ENCODE measurements around the gene C16orf96.

DNA sequence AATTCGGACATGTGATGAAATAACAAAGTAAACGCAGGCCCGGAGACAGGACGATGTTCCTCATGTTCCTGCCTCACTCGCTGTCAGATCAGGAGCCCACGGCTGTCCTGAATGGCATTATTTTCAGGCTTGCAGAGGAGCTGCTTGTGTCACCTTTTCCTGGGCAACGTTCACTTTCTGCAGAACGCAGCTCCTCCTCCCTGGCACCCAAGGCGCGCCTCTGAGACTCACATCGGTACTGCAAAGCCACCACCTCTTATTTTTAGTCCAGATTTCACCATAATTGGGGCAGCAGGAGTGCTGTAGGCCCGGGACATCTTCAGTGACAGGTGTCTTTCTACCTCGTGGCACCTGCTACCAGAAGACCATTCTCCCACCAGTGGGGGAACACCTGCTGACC lies 8.0 kb upstream of the C16orf96 start:
- TF ChIP-seq POLR2A (IDR thresholded peaks at IDR 0.05) = no peak
- TF ChIP-seq CTCF (IDR thresholded peaks at IDR 0.05 in 8 of 11, conservative IDR thresholded peaks at IDR 0.05 in 3 of 11) = no peak

Measured in spleen (tissue), 7 donors.